ENCODE data around the gene WWOX. TPM values are rescaled to one million over a fixed set of nuclear protein-coding genes. Genes with fewer than 3 reads are reported as not detected.

The WWOX gene
- total RNA-seq, 1 donor: 8.2 TPM

DNA sequence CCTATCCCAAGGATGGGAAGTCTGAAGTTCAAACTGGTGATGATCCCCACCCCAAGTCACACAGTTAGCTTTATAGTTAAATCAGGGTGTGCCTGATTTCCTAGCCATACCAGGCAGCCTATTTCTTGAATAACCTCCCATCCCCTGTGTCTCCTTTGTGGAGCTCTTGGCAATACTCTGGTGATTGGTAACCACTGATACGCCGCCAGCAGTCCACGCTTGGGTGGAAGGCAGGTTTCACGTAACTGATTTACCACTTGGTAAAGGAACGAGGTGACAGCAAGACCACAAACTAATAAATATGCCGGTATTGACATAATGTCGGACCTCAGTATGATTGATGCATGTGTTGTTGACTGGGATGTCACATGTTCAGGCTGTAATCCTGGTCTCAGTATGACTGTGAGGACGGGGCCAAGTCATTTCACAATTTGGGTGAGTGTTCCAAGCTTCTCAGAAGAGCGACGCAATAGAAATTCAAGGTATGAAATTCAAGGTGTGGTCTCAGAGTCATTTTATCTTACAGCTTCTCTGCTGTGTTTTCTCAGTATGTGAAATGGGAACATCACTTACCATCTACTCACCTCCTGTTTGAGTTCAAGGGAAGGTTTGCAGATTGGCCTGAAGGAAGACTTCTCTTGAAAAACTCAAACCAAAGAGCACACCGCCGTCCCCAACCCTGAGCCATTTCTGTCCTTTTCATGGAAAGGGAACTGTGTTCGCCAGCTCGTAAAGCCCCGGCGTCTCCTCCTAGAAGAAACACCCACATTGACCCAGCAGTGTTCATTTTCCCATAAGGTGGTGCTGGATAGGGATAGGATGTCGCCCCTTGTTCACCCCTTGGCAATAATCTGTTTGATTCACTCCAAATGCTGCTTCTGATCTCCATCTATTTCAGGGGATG, 678.9 kb downstream of the WWOX start:
- no peak for DNase-seq (ENCODE audit: low read depth)
- TF ChIP-seq, protein P1, sequence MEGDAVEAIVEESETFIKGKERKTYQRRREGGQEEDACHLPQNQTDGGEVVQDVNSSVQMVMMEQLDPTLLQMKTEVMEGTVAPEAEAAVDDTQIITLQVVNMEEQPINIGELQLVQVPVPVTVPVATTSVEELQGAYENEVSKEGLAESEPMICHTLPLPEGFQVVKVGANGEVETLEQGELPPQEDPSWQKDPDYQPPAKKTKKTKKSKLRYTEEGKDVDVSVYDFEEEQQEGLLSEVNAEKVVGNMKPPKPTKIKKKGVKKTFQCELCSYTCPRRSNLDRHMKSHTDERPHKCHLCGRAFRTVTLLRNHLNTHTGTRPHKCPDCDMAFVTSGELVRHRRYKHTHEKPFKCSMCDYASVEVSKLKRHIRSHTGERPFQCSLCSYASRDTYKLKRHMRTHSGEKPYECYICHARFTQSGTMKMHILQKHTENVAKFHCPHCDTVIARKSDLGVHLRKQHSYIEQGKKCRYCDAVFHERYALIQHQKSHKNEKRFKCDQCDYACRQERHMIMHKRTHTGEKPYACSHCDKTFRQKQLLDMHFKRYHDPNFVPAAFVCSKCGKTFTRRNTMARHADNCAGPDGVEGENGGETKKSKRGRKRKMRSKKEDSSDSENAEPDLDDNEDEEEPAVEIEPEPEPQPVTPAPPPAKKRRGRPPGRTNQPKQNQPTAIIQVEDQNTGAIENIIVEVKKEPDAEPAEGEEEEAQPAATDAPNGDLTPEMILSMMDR (IDR thresholded peaks at IDR 0.05; ENCODE audit: insufficient read depth, low read depth, low read length): no peak
- H3K4me3 ChIP-seq (ENCODE audit: low read depth, low read length): no peak overlapping the region

DNA sequence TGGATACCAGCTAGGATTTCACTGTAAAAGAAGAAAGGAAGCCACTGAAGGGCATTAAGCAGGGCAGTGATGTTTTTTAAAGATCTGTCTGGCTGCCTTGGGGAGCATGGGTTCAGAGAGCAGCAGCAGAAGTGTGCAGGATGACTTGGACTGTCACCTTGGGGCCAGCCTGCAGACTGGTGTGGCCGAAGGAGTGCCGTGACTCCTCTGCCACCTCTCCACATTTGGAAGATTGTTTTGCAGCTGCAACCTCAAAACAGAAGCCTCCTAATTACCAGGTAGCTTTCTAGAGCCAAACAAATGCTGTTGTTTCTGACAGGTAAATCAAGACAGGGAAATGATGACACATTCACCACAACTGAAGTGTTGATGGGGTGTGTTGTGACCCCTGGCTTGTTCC, 681.4 kb downstream of the WWOX start:
- TF ChIP-seq, protein P1 (IDR thresholded peaks at IDR 0.05; ENCODE audit: insufficient read depth, low read depth, low read length): no peak
- no peak overlapping the region for H3K4me3 ChIP-seq (ENCODE audit: low read depth, low read length)
- no peak for DNase-seq (ENCODE audit: low read depth)

DNA sequence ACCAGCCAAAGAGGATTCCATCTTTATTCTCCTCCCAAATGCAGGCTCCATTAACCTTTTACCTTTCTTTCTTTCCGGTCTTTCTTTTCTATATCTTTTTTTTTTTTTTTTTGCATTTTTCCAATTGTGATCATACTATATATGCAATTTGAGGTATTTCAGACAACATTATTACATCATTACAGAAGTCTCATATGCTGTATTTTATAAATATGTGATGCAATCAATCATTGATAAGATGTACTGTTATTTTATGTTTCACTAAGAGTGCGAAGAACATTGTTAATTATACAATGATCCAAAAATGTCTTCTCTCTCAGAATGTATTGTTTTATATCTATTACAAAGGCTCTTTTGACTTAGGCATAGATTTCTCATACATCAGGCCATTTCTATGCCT, 683.1 kb downstream of the WWOX start:
- H3K4me3 ChIP-seq (ENCODE audit: low read depth, low read length): no peak overlapping the region
- TF ChIP-seq, protein P1 (IDR thresholded peaks at IDR 0.05; ENCODE audit: insufficient read depth, low read depth, low read length): no peak
- DNase-seq (ENCODE audit: low read depth): no peak

DNA sequence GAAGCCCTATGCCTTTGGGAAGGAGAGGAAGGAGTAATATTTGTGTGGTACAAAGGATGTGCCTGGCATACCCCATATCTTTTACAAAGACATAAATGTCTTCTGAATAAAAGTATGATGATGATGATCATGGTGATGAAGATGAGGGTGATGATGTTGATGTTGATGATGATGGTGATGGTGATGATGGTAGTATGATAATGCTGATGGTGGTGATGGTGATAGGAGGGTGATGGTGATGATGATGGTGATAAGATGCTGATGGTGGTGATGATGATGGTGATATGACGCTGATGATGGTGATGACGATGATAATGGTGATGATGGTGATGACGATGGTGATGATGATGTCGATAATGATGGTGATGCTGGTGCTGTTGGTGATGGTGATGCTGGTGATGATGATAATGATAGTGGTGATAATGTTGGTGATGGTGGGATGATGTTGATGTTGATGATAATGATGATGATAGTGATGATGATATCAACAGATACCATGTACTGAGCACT, 684.2 kb downstream of the WWOX start:
- no peak for DNase-seq (ENCODE audit: low read depth)
- H3K4me3 ChIP-seq (ENCODE audit: low read depth, low read length): no peak overlapping the region
- TF ChIP-seq, protein P1 (IDR thresholded peaks at IDR 0.05; ENCODE audit: insufficient read depth, low read depth, low read length): no peak

DNA sequence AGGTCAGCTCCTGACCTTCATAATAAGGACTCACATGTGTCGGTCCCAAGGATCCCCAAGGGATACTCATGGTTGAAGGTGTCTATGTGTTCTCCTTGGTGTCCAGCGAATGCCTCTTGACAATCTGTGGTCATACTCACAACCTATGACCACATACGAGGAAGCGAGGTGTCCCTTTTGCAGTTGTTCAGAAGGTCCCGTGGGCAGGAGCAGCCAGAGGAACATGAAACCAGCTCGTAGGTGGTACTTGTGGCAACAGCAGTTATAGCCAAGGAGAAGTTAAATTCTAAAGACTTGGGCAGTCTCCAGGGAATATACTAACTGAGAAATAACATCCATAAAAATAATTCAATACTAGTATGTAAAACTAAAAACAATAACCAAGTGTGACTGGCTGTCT, 685.3 kb downstream of the WWOX start:
- no peak for DNase-seq (ENCODE audit: low read depth)
- no peak overlapping the region for H3K4me3 ChIP-seq (ENCODE audit: low read depth, low read length)
- TF ChIP-seq, protein P1 (IDR thresholded peaks at IDR 0.05; ENCODE audit: insufficient read depth, low read depth, low read length): no peak

DNA sequence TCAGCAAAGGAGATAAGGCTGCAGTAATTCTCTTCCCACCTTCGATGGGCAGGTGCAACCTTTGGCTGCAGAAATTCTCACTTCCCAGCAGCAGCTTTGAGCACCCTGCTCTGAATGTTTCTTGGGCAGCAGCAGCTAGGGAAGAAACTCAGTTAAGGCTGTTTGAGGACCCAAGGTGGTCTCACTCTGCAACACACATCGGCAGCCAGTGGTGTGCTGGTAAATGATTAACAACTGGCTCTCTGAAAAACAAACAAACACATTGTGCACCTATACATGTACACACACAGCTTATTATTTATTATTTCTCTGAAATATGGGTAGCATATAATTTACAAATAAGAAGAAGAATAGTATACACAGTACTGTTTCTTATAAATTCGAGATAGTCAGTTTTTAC, 685.8 kb downstream of the WWOX start:
- TF ChIP-seq, protein P1 (IDR thresholded peaks at IDR 0.05; ENCODE audit: insufficient read depth, low read depth, low read length): no peak
- no peak overlapping the region for H3K4me3 ChIP-seq (ENCODE audit: low read depth, low read length)
- no peak for DNase-seq (ENCODE audit: low read depth)
